GM21786 (cell line): ENCODE data around the gene SHMT1.

ENCODE experiments used
- ATAC-seq: cut with Tn5 transposase; IDR thresholded peaks from one replicate; pipeline ENCODE4 v1.9.1; 2021; ENCODE audit not compliant: unreplicated experiment

The SHMT1 gene

GRCh38 chr17:18291718-18292540 lies 71.4 kb downstream of the SHMT1 start:
- ATAC-seq = no peak

GRCh38 chr17:18285296-18285695 lies 78.1 kb downstream of the SHMT1 start:
- no peak for ATAC-seq

- no peak for ATAC-seq
These were observed 81.6 kb downstream of the SHMT1 start for GRCh38 chr17:18281788-18282187.

GRCh38 chr17:18280766-18281371 lies 82.5 kb downstream of the SHMT1 start:
- ATAC-seq = no peak

GRCh38 chr17:18280249-18280648 lies 83.1 kb downstream of the SHMT1 start:
- no peak for ATAC-seq

GRCh38 chr17:18278867-18279266 lies 84.5 kb downstream of the SHMT1 start:
- no peak for ATAC-seq
